Measurements from ENCODE around the gene GABRR2.

Gene GABRR2

GRCh38 chr6:89287351-89288028 lies 27.6 kb downstream of the GABRR2 start:
- no peak overlapping the region for H3K4me2 ChIP-seq (ENCODE audit: low read depth, low read length)
- H3K27me3 ChIP-seq (replicated peaks; ENCODE audit: insufficient read depth, low read length): no peaks in the 10 kb centered on the region
- no peaks in the 10 kb centered on the region for H3K79me2 ChIP-seq (ENCODE audit: low read length)
- no peaks in the 10 kb centered on the region for H3K9me3 ChIP-seq (replicated peaks; ENCODE audit: insufficient read depth, low read length)
- no peak for TF ChIP-seq EZH2phosphoT487 (IDR thresholded peaks at IDR 0.05; ENCODE audit: low read length)
- TF ChIP-seq EZH2 (optimal IDR thresholded peaks at IDR 0.05; ENCODE audit: low read depth, low read length): no peak
- TF ChIP-seq, protein P1, sequence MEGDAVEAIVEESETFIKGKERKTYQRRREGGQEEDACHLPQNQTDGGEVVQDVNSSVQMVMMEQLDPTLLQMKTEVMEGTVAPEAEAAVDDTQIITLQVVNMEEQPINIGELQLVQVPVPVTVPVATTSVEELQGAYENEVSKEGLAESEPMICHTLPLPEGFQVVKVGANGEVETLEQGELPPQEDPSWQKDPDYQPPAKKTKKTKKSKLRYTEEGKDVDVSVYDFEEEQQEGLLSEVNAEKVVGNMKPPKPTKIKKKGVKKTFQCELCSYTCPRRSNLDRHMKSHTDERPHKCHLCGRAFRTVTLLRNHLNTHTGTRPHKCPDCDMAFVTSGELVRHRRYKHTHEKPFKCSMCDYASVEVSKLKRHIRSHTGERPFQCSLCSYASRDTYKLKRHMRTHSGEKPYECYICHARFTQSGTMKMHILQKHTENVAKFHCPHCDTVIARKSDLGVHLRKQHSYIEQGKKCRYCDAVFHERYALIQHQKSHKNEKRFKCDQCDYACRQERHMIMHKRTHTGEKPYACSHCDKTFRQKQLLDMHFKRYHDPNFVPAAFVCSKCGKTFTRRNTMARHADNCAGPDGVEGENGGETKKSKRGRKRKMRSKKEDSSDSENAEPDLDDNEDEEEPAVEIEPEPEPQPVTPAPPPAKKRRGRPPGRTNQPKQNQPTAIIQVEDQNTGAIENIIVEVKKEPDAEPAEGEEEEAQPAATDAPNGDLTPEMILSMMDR (IDR thresholded peaks at IDR 0.05; ENCODE audit: low read length): no peak
- no peaks in the 10 kb centered on the region for H3K36me3 ChIP-seq (replicated peaks; ENCODE audit: insufficient read depth, low read length)
- H3K4me3 ChIP-seq (ENCODE audit: low read length): no peak overlapping the region
- H3K9me2 ChIP-seq (replicated peaks; ENCODE audit: insufficient read depth, low read length): no peaks in the 10 kb centered on the region
- no peak for DNase-seq
- no peak overlapping the region for H3K9ac ChIP-seq (ENCODE audit: low read length)
- no peaks in the 10 kb centered on the region for H3F3A ChIP-seq (ENCODE audit: insufficient read depth, low read length)
- no peak overlapping the region for H2AFZ ChIP-seq (ENCODE audit: low read length)
- H3K27ac ChIP-seq (ENCODE audit: low read length): no peak overlapping the region
- peaks cover 7% of the 10 kb centered on the region; the same call in 1 of the 2 replicates for H3K4me1 ChIP-seq (ENCODE audit: low read length)
- H4K20me1 ChIP-seq (ENCODE audit: insufficient read depth, low read length): no peaks in the 10 kb centered on the region

DNA sequence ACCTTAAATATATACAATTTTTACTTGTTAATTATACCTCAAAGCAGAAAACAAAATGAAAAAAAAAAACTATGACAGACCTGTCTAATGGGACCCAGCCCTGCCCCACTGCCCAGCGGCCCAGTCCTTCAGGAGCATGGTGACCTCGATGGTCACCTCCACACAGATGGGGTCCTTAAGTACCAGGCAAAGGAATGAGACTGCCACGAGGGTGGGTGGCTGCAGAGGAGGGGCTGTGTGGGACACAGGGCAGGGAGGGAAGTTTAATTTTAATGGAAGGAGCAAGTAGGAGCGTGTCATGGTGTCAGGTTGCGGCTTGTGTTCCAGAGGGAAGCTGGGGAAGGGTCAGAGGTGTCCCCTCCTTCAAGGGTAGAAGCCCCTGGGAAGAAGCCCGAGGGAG lies 28.6 kb downstream of the GABRR2 start:
- Histone ChIP-seq H3K4me3 (ENCODE audit: low read length) (no peak overlapping the region), H3K79me2 (ENCODE audit: low read length) (no peaks in the 10 kb centered on the region), H3K9me2 (replicated peaks; ENCODE audit: insufficient read depth, low read length) (no peaks in the 10 kb centered on the region), H3K4me2 (ENCODE audit: low read depth, low read length) (no peak overlapping the region), H3K9me3 (replicated peaks; ENCODE audit: insufficient read depth, low read length) (no peaks in the 10 kb centered on the region), H3K27me3 (replicated peaks; ENCODE audit: insufficient read depth, low read length) (no peaks in the 10 kb centered on the region), H2AFZ (ENCODE audit: low read length) (no peak overlapping the region), H3K27ac (ENCODE audit: low read length) (no peak overlapping the region), H3K9ac (ENCODE audit: low read length) (no peak overlapping the region), H4K20me1 (ENCODE audit: insufficient read depth, low read length) (no peaks in the 10 kb centered on the region), H3K4me1 (ENCODE audit: low read length) (peaks cover 7% of the 10 kb centered on the region; the same call in 1 of the 2 replicates), H3F3A (ENCODE audit: insufficient read depth, low read length) (no peaks in the 10 kb centered on the region), H3K36me3 (replicated peaks; ENCODE audit: insufficient read depth, low read length) (no peaks in the 10 kb centered on the region)
- TF ChIP-seq, protein P1 (IDR thresholded peaks at IDR 0.05; ENCODE audit: low read length): no peak
- no peak for TF ChIP-seq EZH2 (optimal IDR thresholded peaks at IDR 0.05; ENCODE audit: low read depth, low read length)
- no peak for TF ChIP-seq EZH2phosphoT487 (IDR thresholded peaks at IDR 0.05; ENCODE audit: low read length)
- DNase-seq: no peak

- H3F3A ChIP-seq (ENCODE audit: insufficient read depth, low read length): no peaks in the 10 kb centered on the region
- H2AFZ ChIP-seq (ENCODE audit: low read length): no peak overlapping the region
- no peaks in the 10 kb centered on the region for H3K36me3 ChIP-seq (replicated peaks; ENCODE audit: insufficient read depth, low read length)
- no peak overlapping the region for H3K27ac ChIP-seq (ENCODE audit: low read length)
- no peak overlapping the region for H3K9ac ChIP-seq (ENCODE audit: low read length)
- no peaks in the 10 kb centered on the region for H3K27me3 ChIP-seq (replicated peaks; ENCODE audit: insufficient read depth, low read length)
- TF ChIP-seq, protein P1 (IDR thresholded peaks at IDR 0.05; ENCODE audit: low read length): no peak
- no peak overlapping the region for H3K4me3 ChIP-seq (ENCODE audit: low read length)
- no peaks in the 10 kb centered on the region for H3K9me3 ChIP-seq (replicated peaks; ENCODE audit: insufficient read depth, low read length)
- H3K4me1 ChIP-seq (ENCODE audit: low read length): peaks cover 7% of the 10 kb centered on the region; the same call in 1 of the 2 replicates
- no peaks in the 10 kb centered on the region for H3K79me2 ChIP-seq (ENCODE audit: low read length)
- DNase-seq: no peak
- no peaks in the 10 kb centered on the region for H4K20me1 ChIP-seq (ENCODE audit: insufficient read depth, low read length)
- H3K9me2 ChIP-seq (replicated peaks; ENCODE audit: insufficient read depth, low read length): no peaks in the 10 kb centered on the region
- H3K4me2 ChIP-seq (ENCODE audit: low read depth, low read length): no peak overlapping the region
Measured at GRCh38 chr6:89284963-89285735, 29.9 kb downstream of the GABRR2 start.
